GM19395 (cell line): ENCODE data around the gene INO80.

Experiments
- ATAC-seq: cut with Tn5 transposase; IDR thresholded peaks from one replicate; pipeline ENCODE4 v1.9.1; 2021; ENCODE audit warnings: mild to moderate bottlenecking, moderate library complexity; ENCODE audit not compliant: unreplicated experiment

The INO80 gene

DNA sequence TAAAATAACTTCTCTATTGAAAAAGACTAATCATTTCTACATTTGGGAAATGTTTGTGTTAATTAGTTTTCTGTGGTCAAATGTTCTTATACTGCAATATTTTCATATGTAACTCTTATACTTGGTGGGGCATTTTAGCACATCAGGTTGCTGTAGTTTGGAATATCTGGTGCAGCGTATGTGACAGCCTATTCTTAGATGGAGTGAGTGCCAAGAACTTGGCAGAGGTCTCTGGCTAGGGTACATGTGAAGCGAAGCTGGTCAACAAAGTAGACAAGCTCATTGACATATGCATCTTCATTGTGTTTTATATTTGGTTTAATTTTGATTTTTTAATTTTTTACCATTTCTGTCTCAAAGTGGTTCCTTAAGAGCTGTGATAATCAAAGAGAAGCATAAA is 109.6 kb downstream of the INO80 start:
- no peak for ATAC-seq

DNA sequence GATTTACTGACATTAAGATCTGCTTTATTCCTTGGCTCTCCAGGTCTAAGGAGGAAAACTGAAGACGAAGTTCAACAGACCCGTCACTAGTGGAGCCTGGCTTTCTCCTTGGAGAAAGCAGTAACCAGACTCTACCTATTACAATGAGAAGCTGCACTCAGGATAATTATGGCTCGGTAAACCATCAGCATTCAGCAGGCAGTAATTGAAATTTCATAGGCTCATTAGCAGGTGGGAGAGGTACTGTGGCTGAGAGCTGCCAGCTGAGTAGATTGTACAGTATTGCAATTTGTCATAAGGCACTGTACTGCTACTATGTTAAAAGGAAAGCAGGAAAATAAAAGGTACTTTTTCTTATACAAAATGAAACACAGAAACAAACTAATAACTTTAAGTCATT is 111.6 kb downstream of the INO80 start:
- no peak for ATAC-seq

DNA sequence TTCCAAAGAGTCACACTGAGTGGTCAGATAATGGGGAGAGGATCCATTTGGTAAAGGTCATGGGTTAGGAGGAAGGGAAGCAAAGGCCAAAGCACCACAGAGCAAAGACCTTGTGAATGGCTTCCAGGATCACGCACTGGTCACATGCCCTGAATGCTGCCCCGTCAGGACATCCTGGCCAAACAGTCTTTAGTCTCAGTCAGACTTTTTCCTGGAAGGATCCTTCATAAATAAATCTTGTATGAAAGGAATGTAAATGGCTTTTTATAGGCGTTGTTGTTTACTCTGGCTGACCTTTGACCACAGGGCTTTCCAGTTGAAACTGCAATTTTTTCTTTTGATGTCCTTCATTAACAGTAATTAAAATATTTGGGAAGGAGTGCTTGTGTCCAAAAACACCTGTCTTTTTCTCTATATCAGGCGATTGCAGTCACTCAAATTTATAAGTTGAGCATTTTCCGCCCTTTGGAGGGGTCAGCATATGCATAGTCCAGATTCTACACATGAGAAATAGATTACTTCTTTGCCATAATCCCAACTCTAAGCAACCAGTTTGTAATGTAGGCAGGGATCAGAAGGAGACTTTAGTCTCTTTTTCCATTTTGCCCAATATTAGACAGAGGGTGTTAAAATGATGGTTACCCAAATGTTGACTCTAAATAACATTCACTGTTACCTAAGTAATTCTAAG is 114.4 kb downstream of the INO80 start:
- no peak for ATAC-seq

DNA sequence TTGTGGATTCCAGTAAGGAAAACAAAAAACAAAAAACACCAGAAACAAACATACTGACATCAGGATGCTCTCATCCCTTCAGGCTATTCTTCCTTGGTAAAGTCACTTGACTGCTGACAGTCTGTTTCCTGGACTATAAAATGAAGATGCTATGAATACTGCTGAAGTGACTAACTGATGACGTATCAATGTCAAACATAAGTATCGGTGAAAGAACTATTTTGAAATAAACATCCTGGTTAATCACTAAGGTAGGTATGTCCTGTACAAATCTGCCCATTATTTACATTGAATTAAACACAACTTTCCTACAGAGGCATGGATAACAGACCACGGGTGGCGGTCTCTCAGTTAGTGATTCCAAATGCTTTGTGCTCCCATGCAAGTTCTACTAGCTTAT is 116.9 kb downstream of the INO80 start:
- no peak for ATAC-seq

DNA sequence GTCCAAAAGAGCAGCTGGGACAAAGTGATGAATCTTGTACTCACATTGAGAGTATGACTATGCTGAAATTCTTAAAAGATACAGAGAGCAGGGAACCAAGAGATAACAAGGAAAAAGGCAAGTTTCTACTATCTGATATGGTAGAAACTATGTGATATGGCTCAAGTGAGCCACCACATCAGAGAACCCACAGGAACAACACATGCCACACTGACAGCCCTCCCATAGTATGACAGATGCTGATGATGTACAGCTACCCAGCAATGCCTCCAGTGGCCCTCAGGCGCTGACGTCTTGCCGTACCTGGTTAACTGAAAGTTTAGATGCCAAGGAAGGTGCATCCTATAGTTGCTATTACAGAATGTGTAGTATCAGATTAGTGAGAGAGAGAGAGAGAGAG is 120.4 kb downstream of the INO80 start:
- no peak for ATAC-seq

DNA sequence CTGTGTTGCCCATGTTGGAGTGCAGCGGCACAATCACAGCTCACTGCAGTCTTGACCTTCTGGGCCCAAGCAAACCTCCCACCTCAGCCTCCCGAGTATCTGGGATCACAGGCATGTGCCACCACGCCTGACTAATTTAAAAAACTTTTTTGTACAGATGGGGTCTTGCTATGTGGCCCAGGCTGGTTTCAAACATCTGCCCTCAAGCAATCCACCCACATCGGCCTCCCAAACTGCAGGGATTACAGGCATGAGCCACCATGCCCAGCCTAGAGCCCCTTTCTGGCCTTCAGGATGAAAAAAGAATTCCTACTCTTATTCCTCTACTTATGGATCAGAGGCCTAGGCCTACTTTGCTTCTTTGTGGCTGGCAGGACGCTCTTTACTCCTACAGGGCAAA is 123.3 kb downstream of the INO80 start:
- ATAC-seq: no peak

DNA sequence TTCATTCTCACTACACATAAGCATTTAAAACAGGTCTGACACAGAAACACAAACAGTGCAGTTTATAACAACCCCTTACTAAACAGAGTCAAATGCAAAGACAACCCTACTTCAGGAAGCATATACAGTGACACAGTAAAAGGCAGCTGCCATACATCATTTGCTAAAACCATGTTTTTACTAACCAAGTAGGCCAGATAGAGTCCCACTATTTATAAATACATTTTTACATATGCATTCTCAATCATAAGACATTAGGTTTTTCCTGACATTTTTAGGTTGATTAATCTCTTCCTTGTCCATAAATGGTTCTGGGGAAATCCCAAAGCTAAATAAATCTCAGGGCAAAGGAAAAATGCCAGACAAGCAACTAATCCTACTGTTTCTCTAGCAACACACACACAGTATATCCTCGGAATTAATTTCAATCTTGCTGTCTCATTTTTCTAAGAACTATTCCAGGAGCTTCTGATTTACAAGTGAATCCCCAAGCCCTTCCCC is 123.8 kb downstream of the INO80 start:
- no peak for ATAC-seq

DNA sequence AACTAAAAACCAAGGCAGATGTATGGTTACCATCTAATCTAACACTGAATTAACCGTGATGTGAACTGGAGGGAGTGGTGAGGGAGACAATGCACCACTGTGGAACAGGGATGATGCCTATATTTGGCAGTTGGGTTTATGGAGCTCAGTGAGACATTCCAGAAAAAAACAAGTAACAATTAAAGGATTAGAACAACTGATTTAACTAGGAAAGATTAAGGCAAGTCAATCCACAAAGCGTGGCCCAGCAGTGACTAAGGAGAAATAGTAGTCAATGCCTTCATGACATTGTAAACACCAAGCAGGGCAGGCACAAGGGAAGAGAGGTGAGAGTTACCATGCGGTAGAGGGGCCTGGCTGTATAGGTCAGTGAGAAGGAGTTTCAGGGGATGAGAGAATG is 124.7 kb downstream of the INO80 start:
- ATAC-seq: no peak

DNA sequence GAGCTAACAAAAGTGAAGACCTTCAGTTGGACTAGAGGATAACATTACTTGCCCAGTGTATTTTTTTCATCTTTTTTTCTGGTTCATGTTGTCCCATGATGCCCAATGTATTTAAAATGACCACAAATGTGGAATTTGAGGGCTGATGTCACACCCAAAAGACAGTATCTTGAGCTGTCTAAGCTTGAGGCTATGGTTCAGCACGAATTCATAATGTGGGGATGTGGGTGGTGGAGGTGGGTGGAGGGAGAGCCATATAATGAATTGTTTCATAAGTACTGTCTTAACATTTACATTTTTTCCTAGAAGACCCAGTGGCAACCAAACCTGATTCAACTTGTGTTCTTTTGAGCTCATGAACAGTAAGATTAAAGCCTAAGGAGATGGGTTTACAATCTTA is 125.3 kb downstream of the INO80 start:
- ATAC-seq: no peak

DNA sequence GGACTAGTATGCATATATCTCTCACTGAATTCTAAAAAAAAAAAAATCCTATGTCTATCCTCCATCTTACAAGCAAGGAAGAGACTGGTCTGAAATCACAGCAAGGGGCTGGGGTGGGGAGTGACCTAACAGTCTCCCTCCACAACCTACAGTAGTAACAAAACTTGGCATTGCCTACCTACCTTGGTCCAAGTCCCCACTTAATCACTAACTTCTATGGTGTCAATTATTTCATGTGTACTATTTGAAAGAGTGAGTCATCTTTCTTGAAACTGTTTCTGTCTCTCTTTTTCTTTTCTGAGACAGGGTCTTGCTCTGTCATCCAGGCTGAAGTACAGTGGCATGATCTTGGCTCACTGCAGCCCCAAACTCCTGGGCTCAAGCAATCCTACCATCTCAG is 126.0 kb downstream of the INO80 start:
- no peak for ATAC-seq

DNA sequence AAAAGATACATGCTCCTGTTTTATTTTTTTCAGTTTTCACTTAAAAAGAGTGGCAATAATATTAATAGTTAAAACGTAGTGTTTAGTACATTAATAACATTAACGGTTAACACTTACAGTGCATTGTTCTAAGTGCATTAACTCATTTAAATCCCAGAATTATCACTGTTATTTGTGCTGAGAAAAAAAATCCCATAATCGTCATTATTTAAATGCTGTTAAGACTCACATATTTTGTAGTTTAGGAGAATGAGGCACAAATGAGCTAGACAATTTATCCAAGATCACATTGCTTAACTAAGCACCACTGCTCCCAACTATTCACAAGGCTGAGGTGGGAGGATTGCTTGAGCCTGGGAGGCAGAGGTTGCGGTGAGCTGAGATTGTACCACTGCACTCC is 127.9 kb downstream of the INO80 start:
- ATAC-seq: no peak

DNA sequence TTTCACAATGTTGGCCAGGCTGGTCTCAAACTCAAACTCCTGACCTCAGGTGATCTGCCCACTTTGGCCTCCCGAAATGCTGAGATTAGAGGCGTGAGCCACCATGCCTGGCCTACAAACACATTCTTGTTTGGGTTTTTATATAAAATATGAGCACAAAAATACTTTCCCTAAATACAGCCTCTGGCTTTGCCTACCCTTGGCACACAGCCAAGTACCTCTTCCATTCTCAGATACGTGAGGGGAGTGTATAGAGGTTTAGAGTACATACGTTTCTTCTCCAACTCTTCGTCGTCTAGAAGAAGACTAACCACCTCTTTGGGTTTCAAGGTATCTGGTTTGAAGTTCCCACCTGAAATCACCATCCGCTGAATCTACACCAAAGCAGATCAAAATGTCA is 129.3 kb downstream of the INO80 start:
- ATAC-seq: no peak

DNA sequence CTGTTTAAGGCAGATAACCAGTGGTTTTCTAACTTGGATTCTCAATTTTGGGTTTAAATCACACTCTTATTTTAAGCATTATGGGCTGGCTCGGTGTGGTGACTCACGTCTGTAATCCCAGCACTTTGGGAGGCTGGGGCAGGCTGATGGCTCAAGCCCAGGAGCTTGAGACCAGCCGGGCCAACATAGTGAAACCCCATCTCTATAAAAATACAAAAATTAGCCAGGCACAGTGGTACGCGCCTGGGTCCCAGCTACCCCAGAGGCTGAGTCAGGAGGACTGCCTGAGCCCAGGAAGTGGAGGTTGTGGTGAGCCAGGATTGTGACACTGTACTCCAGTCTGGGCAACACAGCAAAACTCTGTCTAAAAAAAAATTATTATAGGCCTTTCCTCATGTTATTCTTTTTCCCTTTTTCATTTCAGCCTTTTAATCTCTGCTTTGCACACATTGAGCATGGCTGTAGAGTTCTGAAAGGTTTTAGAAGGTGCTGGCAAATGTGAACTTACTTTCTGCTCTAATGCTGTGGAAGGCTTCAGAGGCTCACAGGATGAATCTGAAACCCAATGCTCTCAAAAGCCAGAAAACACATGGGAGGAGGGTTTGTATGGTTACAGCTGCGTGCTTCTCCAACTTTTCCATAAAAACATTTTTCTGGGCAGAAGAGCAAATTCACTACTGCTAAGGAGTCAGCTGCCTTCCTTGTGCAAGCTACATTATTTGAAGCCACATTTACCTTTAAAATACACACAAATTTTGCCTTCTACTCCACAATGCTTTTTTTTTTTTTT is 130.3 kb downstream of the INO80 start:
- no peak for ATAC-seq

DNA sequence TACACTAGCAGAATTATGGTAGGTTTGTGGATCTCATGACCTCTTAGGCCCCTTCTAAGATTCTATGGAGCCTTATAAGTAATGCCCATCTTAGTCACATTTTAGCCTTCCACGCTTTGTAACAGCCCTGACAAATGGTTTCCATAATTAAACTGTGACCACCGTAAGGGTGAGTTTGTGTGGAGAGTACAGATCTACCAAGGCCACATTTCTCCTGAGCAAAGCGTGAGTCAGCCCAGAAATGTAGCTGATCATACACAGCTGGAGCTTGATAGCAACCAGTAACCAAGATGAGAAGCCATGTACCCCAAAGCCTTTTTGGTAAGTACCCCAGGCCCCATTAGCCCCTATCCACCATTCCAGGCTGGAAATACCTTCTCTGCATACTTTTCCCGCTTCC is 131.1 kb downstream of the INO80 start:
- ATAC-seq: no peak

DNA sequence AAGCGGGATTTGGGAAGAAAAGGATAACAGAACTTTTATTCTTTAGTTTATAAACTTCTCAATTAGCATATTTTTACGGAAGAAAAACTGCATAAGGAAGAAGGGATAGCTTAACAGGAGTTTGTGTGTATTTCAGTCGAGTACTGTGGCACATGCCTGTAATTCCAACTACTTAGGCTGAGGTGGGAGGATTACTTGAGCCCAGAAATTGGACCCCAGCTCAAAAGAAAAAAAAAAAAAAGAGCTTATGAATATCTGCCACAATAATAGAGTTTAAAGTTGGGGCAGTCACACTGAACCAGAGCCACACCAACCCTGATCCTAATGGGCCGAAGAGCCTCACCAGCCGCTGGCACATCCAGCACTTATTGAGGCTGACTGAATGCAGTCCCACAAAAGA is 131.7 kb downstream of the INO80 start:
- no peak for ATAC-seq

DNA sequence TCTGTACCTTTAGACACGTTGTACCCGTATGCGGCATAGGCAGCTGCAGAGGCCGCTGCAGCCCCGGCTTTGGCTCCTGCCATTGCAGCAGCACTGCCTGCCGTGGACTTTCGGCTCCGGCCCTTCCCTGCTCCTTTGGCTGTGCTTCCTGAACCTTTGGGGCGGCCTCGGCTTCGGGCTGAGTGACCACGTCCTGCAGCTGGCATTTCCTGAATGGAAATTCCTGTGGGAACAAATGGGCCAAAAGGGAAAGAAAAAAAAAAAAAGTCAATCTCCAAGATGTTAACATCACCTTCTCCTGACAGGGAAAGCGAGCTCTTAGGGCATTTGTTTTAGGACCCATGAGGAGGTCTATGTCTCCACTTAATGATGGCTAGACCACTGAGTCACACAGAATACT is 133.2 kb downstream of the INO80 start:
- ATAC-seq: no peak

DNA sequence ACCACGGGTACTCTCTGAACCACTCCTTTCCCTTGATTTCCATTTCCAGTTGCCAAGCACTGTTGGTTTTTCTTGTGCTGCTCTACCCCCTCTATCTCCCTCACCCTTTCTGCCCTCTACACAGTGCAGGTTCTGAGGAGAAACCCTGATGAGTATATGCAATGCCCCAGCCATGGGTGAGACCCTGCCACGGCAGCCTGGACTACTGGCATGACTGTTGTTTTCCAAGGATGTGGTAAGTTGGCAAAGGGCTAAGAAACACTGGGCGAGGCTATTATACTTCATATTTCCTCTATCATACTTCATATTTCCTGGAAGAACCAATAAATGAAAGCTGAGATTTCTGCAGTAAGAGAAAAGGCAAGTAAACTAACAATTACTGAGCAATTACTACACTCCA is 134.9 kb downstream of the INO80 start:
- no peak for ATAC-seq

DNA sequence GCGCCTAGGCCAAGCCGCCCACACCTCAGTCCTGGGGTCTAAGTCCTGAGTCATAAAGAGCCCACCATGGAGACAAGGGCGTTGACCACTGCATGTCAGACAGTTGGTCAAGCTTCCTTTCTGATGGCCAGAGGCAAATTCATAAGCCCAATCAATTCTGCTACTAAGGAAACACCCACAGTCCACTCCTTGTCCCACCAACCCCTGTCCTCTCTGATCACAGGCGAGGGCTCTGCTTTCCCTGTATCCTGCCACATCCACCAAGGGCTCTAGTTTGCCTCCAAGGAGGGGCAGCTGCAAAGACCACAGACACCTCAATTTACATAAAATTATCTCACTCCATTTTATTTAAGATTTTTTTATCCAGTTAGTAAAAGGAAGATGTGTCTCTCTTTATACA is 137.5 kb downstream of the INO80 start:
- no peak for ATAC-seq

DNA sequence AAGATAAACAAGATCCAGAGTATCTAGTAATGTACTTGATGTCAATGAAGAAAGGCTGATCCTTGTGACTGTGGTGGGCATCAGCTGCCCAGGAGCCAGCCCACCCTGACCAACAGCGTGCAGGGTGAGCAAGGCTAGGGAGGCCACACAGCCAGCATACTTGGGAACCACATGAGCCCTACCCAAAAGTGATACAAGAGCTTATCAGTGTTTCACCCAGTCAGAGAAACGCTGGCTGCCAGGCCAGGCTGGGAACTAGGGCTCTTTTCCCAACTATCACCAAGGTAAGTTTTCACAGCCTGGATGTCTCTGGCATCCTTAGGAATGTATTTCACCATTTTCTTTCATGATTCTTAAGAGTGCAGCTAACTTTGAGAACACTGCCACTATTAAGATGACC is 137.9 kb downstream of the INO80 start:
- ATAC-seq: no peak

DNA sequence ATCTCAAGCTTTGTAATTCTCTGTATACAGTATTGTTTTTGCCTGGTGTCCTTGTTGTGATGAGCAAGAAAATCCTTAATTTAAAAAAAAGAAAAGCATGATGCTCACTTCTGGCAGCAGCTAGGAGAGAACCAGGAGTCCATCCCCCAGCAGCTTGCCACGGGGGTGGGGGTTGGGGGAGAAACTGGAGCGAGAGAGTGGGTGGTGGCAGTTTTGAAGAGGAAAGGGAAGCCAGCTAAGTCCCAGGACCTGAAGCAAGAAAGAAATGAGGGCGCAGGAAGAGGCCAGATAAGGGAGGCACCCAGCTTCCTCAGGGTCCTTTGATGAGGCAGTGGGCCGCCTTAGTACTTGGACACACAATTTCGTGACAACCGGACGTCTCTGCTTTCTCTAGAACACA is 139.3 kb downstream of the INO80 start:
- no peak for ATAC-seq

DNA sequence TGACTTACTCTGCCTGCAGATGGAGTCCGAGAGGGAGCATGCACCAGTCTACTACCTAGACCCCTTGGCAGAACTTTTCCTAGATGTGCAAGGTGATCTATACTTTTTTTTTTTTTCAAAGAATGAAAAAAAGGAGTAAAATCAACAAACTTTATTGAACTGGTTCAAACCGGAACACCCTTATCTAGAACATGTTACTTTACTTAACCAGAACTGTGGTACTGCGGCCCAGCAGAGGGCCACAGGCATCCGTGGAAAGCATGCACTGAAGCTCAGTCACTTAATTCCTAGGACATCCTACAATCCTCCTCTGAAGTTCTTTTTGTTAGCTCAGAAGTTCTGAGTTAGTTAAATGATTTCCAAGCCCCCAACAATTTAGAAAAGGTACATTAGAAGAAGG is 141.2 kb downstream of the INO80 start:
- no peak for ATAC-seq

DNA sequence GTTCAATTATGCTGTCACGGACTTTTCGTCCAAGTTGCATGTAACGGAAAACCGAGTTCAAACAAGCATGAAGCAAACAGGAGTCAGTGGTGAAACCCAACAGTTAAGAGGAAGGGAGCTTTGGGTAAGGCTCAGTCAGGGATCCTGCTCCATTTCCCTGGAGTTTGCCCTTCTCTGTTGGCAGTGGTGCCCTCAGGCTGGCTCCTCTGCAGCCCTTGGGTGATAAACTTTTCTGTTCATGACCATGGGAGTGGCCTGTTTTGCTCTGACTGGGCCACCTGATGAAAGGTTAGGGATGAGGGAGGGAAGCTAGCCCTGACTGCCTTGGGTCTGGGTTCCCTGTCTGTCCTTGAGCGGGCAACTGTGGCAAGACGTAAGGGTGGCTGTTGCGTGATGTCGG is 146.7 kb downstream of the INO80 start:
- no peak for ATAC-seq
